ENCODE results near the gene FBXL7.

Gene FBXL7

DNA sequence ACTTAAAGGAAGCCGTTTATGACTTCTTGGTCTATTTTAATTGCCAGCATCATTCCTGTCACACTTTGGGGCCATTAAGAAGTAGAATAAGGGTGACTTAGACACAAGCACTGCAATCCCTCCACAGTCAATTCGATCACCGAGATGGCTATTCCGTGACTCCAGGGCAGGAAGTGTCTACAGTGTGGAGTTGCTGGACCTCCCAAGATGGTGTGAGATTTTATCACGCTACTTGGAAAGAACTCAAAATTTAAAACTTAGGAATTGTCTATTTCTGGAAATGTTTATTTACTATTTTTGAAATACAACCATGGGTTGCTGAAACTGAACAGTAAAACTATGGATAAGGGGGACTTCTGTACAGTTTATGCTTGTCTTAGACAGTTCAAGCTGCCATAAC lies 6.2 kb downstream of the FBXL7 start:
- DNase-seq = no peak

DNA sequence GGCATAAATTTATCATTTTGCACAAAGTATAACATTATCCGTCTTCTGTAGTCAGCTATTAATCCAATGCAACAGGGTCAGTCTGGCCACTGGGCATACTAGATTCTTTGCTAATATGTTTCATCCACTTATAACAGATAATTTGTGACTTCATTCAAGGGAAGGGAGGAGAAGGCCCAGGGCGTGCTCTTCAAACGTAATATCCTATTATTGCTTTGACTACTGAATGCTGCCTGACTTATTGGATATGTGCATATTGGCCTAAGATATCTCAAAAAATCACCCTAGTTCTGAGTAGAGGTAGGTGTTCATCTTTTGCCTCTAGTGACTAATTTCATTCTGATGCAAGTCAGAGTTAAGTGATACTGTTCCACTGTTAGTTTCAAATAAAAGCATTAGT lies 6.9 kb downstream of the FBXL7 start:
- DNase-seq = no peak

DNA sequence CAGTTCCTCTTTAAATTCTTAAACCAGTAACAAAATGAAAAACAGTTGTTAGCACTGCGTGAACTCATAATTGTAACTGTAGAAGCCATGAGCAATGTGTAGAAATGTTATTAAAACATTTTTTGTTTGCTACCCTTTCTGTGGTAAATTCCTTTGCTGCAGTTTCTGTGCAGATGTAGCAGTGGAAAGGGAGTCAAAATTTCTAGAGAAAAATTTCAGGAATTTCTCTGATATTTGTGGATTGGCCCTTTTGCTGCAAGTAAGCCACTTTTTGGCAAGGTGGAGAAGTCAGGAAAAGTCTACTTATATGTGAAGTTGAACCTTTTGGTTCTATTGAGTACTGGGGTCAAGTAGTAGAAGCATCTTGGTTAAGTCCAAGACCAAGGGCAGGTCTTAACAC lies 10.1 kb downstream of the FBXL7 start:
- no peak for DNase-seq

DNA sequence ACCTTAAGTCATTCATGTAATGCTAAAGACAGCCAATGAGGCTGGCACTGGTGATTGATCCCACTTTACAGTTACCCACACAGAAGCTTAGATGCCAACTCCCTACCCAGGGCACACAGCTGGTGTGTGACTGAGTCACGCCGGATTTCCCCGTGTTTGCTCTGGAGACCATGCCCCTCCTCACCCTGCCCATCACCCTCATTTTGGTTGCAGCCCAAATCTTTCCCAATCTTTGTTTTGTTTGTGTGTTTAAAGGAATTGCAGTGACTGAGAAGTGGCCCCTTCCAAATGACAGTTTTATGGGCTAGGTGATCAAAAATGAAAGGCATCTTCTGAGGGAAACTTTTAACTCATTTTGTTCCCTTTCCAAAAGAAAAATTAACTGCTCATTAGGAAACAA lies 10.9 kb downstream of the FBXL7 start:
- DNase-seq = no peak

DNA sequence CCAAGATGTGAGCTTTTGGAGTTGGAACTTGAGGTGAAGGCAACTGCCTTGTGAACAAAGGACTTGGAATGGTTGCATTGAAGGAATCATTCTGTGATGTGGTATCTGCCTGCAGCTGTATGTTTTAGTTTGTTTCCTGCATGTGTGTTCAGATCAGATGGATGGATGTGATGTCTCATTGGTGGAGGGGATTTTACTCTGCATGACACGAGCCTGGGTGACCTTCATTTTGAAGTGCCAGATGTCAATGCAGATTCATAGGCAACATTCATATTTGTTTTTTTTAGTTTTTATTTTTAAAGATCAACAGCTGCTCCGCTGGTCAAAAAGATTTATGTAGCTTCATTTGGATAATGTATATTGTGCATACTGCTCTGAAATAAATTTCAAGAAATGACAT lies 13.5 kb downstream of the FBXL7 start:
- DNase-seq = no peak

DNA sequence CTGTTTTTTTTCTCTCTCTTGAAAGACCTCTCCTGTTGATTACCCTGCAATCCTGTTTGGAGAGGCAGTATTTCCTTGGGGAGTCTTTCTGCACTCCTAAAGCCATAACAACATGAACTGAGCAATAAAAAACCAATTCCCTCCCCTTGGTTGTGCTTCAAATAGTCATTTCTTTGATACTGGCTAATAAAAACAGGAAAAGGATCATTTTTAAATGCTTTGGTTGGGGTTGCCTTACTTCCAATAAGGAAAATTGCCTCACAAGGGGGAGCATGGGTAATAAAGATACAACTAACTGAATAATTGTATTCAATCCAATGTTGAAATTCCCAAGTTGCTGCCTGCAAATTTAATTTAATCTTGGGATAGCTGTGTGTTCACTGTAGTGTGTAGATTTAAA lies 13.9 kb downstream of the FBXL7 start:
- DNase-seq = no peak

DNA sequence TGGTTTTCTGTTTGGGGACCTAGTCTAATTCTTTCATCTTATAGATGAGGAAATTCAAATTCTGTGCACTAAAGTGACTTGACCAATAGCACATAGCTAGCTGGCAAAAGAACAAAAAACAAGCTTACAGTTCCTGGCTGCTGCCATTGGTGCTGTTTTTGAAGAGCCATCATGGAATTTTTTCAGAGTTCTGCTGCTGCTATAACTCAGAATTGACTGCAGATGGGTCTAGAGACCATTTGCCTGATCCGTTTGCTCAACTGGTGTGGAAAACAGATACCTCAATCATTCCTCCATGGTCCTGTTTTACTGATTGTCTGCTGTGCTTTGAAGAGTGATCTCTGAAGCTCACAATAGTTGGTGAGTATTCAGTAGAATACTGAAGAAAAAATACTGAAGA lies 15.2 kb downstream of the FBXL7 start:
- no peak for DNase-seq

DNA sequence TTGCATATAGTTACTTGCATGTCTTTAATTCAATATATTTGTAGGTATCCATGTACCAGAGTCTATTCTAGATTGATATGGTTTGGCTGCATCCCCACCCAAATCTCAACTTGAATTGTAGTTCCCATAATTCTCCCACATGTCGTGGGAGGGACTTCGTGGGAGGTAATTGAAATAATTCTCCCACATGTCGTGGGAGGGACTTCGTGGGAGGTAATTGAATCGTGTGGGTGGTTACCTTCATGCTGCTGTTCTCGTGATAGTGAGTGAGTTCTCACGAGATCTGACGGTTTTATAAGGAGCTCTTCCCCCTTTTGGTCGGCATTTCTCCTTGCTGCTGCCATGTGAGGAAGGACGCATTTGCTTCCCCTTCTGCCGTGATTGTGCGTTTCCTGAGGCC lies 16.5 kb downstream of the FBXL7 start:
- DNase-seq = no peak

DNA sequence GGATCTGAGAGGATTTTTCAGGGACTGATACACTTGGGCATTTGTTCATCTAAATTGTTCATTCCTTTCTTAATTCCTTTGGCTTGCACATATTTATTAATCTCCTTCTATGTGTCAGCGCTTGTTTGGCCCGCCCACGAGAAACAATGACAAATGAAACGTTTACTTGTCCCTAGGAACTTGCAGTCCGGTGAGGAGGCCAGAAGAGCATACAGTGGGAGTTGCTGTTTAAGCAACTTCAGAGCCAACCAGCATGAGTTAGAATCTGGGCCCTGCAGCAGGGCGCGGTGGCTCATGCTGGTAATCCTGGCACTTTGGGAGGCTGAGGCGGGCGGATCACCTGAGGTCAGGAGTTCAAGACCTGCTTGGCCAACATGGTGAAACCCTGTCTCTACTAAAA lies 18.8 kb downstream of the FBXL7 start:
- no peak for DNase-seq

DNA sequence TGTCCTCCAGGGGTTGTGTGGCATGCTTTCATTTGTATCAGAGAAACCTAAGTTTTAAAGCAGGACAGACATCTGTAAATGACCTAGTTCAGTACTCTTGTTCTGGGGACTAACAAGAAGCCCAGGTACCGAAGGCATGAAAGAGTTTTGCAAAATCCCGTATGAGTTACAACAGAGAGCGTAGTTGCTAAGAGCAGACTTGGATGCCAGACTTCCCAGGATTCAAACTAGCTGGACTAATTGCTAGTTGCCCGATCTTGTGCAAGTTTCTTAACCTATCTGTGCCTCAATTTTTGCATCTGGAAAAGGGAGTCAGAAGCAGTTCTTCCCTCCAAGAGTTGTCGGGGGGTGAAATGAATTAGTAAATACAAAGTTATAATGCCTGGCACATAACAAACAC lies 20.9 kb downstream of the FBXL7 start:
- DNase-seq = no peak

DNA sequence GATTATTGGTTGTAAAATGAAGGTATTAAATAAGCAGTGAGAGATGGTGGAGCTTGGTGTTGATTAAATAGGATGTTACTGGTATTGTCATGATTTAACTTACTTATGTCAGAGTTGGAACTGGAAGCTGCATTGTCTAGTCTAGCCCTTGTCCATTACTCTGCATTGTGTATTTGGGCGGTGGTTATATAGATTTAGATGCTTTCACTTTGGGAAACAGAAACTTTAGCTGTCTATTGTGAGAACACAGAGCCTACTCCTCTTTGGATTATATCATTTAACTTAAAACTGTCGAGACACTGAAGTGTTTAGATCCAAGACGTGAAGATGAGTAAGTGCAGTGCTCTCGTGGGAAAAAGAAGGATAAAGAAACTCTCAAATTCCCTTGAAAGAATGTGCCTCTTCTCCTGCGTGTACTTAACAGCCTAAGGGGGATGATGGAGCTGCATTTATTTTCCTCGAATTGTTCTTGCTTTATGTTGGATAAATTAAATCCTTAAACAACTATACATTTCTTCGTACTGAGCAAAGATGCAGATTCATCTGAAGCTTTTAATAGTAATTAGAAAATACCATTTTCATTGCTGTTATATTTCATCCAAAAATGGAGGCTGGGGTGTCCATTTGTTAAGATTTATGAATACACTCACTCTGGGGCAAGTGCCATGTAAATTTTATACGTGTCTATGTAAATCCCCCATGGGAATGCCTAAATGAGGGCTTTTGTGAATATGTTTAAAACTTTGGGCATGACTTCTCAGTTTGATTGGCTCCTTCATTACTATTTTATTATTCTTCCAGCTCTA lies 21.6 kb downstream of the FBXL7 start:
- DNase-seq = no peak

DNA sequence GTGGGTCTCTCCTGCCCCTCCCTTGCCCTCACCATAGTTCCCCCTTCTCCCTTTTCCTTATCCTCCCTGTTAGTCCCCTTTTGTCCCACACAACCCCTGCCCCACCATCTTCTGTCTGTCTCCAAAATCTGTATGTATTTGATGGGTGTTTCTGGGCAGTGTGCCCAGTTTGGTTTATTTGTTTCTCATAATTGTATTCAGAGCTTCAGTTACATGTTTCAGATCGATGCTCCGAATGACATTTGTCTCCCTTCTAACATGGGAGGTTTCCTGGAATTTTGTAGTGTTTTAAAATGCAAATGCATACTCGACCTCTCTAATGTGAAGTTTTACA lies 22.2 kb downstream of the FBXL7 start:
- no peak for DNase-seq

DNA sequence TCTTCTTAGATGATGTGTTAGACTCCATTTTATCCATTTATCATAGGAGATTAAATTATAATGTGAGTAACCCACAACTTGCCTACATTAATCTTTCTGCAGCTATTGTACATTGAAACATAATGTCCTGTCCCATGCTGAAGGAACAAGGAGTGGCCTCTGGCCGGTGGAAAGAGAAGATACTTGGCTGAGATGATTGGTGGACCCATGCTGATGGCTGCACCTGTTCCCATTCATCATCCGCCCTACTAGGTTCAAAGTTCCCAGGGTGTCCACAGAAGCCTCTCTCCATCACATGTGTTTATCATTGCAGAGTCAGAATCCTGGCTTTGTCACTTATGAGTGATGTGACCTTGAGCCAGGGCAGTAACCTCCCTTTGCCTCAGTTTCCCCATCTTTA lies 24.7 kb downstream of the FBXL7 start:
- DNase-seq = no peak

DNA sequence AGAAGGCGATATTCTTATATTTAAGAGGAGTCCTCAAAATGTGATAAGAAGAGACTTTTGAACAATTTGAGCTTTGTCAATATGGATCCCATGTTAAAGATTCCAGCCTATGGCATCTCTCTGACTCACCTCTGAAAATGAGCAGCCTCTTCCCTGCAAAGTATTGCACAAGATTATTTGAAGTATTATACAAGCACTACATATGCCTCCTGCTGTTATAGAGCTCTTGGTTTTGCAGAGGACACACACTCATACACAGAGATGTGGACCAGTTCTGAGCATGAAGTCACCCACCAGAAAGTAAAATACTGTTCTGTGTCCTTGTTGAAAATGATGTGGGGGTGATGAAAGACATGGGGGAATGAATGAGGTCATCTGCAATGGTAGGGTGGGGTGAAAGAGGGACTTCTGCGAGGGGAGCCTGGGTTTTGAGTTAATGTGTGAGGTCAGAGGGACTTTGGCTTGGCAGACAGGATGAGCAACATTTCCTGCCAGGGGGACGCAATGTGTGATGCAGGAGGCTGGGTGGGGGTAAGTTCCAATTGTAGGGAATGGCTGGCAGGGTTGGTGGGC lies 25.8 kb downstream of the FBXL7 start:
- DNase-seq = no peak

DNA sequence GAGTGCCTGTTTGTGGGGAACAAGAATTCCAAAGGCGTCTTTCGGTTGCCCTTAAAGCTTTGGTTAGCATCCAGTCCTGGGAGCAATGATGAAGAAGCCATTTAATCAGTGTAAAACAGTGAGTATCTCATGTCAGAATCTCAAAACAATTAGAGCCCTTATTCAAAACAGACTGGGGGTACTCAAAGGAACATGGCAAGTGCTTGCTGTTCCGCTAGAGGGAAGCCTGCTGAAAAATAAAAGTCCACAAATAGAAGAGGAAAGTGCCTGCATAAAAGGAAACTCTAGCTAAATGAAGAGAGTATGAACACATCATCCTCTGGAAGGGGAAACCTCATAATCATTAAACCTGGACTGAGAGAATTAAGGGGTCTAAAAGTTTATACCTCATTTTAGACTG lies 26.4 kb downstream of the FBXL7 start:
- DNase-seq = no peak

DNA sequence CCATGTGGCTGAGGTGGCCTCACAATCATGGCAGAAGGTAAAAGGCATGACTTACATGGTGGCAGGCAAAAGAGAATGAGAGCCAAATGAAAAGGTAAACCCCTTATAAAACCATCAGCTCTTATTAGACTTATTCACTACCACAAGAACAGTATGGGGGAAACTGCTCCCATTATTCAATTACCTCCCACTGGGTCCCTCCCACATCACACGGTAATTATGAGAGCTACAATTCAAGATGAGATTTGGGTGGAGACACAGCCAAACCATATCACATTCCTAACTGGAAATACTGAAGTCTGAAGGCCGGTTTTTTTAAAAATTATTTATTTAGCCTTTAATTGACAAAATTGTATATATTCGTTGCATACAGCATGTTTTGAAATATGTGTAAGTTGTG lies 28.5 kb downstream of the FBXL7 start:
- DNase-seq = no peak

DNA sequence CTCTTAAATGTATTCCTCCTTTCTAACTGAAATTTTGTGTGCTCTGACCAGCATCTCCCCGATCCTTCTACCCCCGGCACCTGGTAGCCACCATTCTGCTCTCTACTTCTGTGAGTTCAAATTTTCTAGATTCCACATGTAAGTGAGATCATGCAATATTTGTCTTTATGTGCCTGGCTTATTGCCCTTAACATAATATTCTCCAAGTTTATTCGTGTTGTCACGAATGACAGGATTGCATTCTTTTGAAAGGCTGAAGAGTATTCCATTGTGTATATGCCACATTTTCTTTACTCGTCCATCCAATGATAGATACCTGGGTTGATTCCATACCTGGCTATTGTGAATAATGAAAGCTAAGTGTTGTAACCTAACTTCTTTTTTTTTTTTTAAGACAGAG lies 29.0 kb downstream of the FBXL7 start:
- DNase-seq = no peak

DNA sequence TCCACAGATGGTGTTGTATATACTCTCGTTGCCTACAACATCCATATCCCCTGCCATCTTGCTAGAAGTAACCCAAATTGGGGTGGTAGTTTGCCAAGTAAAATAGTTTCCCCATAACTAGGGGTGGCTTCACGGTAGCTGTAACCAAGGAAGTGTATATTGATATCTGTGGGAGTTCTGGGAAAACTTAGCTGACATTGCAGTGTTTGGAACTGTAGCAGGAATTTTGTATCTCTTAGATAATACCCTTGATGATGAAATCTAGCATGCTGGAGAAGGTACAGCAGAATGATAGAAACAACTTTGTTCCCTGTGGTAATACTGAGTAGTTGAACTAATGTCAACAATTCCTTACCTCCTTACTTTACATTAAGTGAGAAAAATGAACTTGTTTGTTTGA lies 29.8 kb downstream of the FBXL7 start:
- DNase-seq = no peak

DNA sequence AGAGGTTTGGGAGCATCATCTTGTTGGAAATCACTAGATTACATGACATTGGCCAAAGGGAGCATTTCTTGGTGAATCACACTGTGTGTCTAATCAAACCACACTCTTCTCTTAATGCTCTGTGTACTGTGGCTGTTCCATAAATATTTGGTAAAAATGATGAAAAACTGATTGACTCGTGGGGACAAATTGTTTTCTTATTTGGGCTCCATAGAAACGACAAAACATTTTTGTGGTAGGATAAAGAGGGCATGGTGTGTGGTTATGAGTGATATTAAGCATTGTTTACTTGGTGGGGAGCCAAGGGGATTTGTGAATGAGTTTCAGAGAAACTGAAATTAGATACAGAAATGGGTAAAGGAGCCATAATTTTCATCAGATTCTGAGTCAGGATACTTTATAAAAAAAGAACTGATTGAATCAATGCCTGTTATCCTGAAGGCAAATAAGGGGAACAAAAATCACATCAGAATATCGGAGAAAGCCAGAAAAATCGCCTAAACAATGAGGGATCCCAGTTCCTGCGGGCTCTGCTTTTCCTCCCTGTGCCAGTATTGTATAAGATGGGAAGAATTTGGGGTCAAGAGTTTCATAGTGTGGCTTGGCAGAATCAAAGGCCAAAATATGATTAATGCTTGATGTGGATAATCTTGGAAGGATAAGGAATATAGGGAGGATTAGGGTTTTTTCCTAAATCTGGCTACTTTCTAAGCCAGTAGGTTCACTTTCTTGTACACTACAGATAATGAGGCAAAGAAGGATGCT lies 33.3 kb downstream of the FBXL7 start:
- DNase-seq = no peak

DNA sequence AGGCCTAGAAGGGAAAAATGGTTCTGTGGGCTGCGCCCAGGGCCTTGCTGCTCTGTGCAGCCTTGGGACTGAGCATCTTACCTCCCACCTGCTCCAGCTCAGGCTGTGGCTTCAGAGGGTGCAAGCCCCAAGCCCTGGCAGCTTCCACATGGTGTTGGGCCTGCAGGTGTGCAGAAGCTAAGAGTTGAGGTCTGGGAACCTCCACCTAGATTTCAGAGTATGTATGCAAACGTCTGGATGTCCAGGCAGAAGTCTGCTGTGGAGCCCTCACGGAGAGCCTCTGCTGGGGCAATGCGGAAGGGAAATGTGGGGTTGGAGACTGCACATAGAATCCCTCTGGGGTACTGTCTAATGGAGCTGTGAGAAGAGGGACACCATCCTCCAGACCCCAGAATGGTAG lies 36.0 kb downstream of the FBXL7 start:
- no peak for DNase-seq

DNA sequence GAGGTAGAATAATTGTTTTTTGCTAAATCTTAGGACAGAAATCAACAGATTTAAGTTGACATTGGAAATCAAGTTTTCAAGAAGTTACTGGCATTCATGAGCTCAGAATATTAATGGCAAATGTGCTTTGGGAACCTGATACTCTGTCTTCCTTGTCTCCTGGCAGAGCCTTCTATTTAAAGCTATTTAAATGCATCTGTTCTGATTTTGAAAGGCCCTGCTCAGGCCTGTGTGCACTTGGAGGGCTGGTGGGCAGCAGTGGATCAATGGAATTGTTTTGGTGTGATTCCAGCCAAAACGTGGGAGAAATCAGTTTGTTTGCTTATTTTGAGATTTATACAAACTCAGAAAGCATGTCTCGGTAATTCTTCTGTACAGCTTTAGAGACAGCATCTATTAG lies 38.5 kb downstream of the FBXL7 start:
- no peak for DNase-seq

DNA sequence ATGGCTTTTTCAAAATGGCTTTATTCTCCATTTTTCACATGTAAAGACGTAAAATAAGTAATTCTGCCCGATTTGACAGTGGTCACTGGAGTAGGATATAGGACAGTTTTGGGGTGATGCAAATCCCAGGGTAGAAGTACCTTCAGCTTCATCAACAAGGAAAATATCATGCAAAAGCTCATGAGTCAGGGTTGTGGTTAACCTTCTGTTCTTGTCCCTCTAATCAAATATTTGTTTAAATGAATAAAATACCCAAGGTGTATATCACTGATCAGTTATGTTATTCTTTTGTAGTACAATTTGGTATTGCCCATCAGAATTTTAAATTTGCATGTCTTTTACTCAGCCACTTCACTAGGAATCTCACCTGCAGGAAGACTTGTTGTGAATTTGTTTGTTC lies 40.0 kb downstream of the FBXL7 start:
- DNase-seq = no peak

DNA sequence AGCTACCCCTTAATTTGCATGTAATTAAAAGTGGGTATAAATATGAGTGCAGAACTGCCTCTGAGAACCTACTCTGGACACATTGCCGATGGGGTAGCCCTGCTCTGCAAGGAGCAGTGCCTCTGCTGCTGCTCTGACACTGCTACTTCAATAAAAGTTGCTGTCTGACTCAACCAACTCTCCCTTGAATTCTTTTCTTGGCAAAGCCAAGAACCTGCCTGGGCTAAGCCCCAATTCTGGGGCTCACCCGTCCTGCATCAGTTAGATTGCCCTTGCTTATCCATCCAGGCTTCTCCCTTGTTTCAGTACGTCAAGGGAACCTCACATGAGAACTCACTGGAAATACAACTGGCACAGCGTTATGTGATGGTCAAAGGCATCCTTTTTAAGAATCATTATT lies 44.1 kb downstream of the FBXL7 start:
- DNase-seq = no peak

DNA sequence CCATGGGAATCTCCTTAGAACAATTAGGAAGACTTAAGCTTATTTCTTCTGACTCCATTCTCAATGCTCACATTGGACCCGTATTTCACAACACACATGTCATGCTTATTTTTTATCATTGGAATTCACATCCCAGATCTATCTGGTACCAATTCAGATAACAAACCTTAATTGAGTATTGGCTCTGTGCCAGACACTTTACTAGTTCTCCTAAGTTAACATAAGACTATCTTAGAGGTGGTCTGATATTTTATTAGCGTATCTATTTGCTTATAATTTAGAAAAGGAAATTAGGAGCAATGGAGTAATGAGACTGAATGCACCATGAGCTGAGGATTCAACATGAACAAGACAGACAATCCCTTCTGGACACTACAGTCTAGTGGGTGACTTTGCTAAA lies 45.1 kb downstream of the FBXL7 start:
- no peak for DNase-seq
